SKM-1 (cell line): ENCODE measurements around the gene ACTN4.
"Not testable (repeated sequence)": the region's sequence is repeated elsewhere in the genome, so short reads cannot be mapped to it uniquely, and the experiment has no call there.

ENCODE experiments used
- DNase-seq: peaks from one replicate; lab custom pipeline; 2025; ENCODE audit not compliant: unreplicated experiment; lab: John Stamatoyannopoulos, UW

ACTN4 gene

GRCh38 chr19:38735257-38735686 lies 87.8 kb downstream of the ACTN4 start:
- DNase-seq: no peak

GRCh38 chr19:38736036-38736412 lies 88.6 kb downstream of the ACTN4 start:
- no peak for DNase-seq

GRCh38 chr19:38736413-38737280 lies 89.2 kb downstream of the ACTN4 start:
- no peak for DNase-seq

GRCh38 chr19:38737281-38737865 lies 89.9 kb downstream of the ACTN4 start:
- no peak for DNase-seq

- no peak for DNase-seq
Measured at GRCh38 chr19:38737921-38738737, 90.7 kb downstream of the ACTN4 start.

- no peak for DNase-seq
Measured at GRCh38 chr19:38739440-38740256, 92.2 kb downstream of the ACTN4 start.

GRCh38 chr19:38740257-38740592 lies 92.8 kb downstream of the ACTN4 start:
- no peak for DNase-seq

- DNase-seq: no peak
Measured at GRCh38 chr19:38740932-38741331, 93.5 kb downstream of the ACTN4 start.

GRCh38 chr19:38741670-38742069 lies 94.2 kb downstream of the ACTN4 start:
- DNase-seq: no peak

GRCh38 chr19:38742296-38742695 lies 94.8 kb downstream of the ACTN4 start:
- no peak for DNase-seq

GRCh38 chr19:38742906-38743305 lies 95.5 kb downstream of the ACTN4 start:
- DNase-seq: no peak

GRCh38 chr19:38743394-38744297 lies 96.2 kb downstream of the ACTN4 start:
- no peak for DNase-seq

GRCh38 chr19:38744298-38744681 lies 96.8 kb downstream of the ACTN4 start, which contains the start of gene CAPN12:
Gene CAPN12, minus strand, starts transcription at chr19:38744474. Its CDS starts 309 bp downstream, at chr19:38744165.
- no peak for DNase-seq

- DNase-seq: no peak
Measured at GRCh38 chr19:38744874-38745273, 97.4 kb downstream of the ACTN4 start.

- no peak for DNase-seq
Measured at GRCh38 chr19:38745316-38745715, 97.9 kb downstream of the ACTN4 start.

- not testable (repeated sequence) for DNase-seq
Measured at GRCh38 chr19:38753783-38754182, 106.3 kb downstream of the ACTN4 start.

- DNase-seq: not testable (repeated sequence)
Measured at GRCh38 chr19:38754196-38754595, 106.7 kb downstream of the ACTN4 start.

GRCh38 chr19:38759590-38760003 lies 112.1 kb downstream of the ACTN4 start:
- DNase-seq: peak; percentile 72

GRCh38 chr19:38760805-38761517 lies 113.5 kb downstream of the ACTN4 start:
- DNase-seq: not testable (repeated sequence)
